ENCODE data around the gene TPX2.
"Not testable (repeated sequence)": the region's sequence is repeated elsewhere in the genome, so short reads cannot be mapped to it uniquely, and the experiment has no call there.

TPX2 gene

GRCh38 chr20:31788578-31788977 lies 49.5 kb downstream of the TPX2 start:
- Mint-ChIP-seq H3K27me3 (no peaks in the 10 kb centered on the region), H3K27ac (no peak overlapping the region), H3K9me3 (no peaks in the 10 kb centered on the region), H3K4me3 (no peak overlapping the region), H3K4me1 (ENCODE audit: low read depth) (no peaks in the 10 kb centered on the region), H3K36me3 (ENCODE audit: low read depth) (peaks cover 7% of the 10 kb centered on the region)
- intact Hi-C loops (cut with micrococcal nuclease): no loop called here

- intact Hi-C loops (cut with micrococcal nuclease): no loop called here
- no peak overlapping the region for H3K27ac Mint-ChIP-seq
- H3K9me3 Mint-ChIP-seq: no peaks in the 10 kb centered on the region
- peaks cover 17% of the 10 kb centered on the region for H3K36me3 Mint-ChIP-seq (ENCODE audit: low read depth)
- H3K4me3 Mint-ChIP-seq: no peak overlapping the region
- no peaks in the 10 kb centered on the region for H3K4me1 Mint-ChIP-seq (ENCODE audit: low read depth)
- H3K27me3 Mint-ChIP-seq: no peaks in the 10 kb centered on the region
These were observed 51.3 kb downstream of the TPX2 start for GRCh38 chr20:31790401-31790800.

GRCh38 chr20:31797364-31797763 lies 58.3 kb downstream of the TPX2 start:
- Mint-ChIP-seq H3K4me3 (no peak overlapping the region), H3K4me1 (ENCODE audit: low read depth) (peaks cover under 1% of the 10 kb centered on the region), H3K27ac (no peak overlapping the region), H3K36me3 (ENCODE audit: low read depth) (peaks cover 29% of the 10 kb centered on the region), H3K9me3 (no peaks in the 10 kb centered on the region), H3K27me3 (no peaks in the 10 kb centered on the region)
- intact Hi-C loops (cut with micrococcal nuclease): no loop called here

DNA sequence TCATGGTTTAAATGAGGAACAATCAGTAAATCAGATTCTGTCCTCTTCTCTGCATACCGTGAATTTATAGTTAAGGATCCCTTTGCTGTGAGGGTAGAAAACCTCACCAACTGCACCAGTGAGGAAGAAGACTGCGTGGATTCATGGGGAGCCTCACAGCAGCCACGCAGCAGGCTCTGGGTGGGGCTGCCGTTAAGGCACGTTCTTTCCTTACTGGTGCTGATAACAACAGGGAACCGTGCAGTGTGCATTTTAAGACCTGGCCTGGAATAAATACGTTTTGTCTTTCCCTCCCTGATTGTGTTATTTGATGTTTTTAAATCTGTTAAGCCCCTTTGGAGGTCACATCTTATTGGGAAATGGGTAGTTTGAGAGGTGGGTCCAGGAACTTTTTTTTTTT lies 62.4 kb downstream of the TPX2 start:
- no peaks in the 10 kb centered on the region for H3K9me3 Mint-ChIP-seq
- H3K4me3 Mint-ChIP-seq: no peak overlapping the region
- H3K27ac Mint-ChIP-seq: no peak overlapping the region
- H3K36me3 Mint-ChIP-seq (ENCODE audit: low read depth): peaks cover 20% of the 10 kb centered on the region
- H3K4me1 Mint-ChIP-seq (ENCODE audit: low read depth): peaks cover 18% of the 10 kb centered on the region
- intact Hi-C loops (cut with micrococcal nuclease): no loop called here
- no peaks in the 10 kb centered on the region for H3K27me3 Mint-ChIP-seq

GRCh38 chr20:31803552-31804291 lies 64.6 kb downstream of the TPX2 start:
- H3K27ac Mint-ChIP-seq: no peak overlapping the region
- intact Hi-C loops (cut with micrococcal nuclease): no loop called here
- no peaks in the 10 kb centered on the region for H3K9me3 Mint-ChIP-seq
- H3K27me3 Mint-ChIP-seq: no peaks in the 10 kb centered on the region
- peaks cover 11% of the 10 kb centered on the region for H3K36me3 Mint-ChIP-seq (ENCODE audit: low read depth)
- H3K4me1 Mint-ChIP-seq (ENCODE audit: low read depth): peaks cover 22% of the 10 kb centered on the region
- no peak overlapping the region for H3K4me3 Mint-ChIP-seq

- H3K4me1 Mint-ChIP-seq (ENCODE audit: low read depth): peaks cover 33% of the 10 kb centered on the region
- H3K36me3 Mint-ChIP-seq (ENCODE audit: low read depth): peaks cover 7% of the 10 kb centered on the region
- intact Hi-C loops (cut with micrococcal nuclease): no loop called here
- no peaks in the 10 kb centered on the region for H3K9me3 Mint-ChIP-seq
- H3K27me3 Mint-ChIP-seq: no peaks in the 10 kb centered on the region
- peak overlapping the region; percentile 76 for H3K27ac Mint-ChIP-seq
- no peak overlapping the region for H3K4me3 Mint-ChIP-seq
These were observed 67.7 kb downstream of the TPX2 start for GRCh38 chr20:31806564-31807355.

DNA sequence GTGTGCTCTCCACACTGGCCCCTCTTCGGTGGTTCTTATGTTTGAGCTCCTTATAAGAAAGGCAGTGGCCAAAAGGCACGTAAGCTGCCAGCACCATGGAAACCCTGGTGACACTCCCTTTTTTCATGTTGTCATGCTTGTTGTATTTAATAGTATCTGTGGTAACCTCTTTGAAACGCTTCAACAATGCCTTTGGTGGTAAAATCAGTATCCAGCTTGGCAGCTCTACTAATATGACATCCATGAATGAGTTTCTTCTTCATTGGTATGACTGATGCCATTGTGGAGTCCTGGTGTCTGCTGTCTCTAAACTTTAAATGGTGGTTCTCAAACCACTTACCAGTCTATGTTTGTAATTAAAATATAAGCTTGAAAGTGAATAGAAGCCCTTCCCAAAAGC lies 69.4 kb downstream of the TPX2 start:
- Mint-ChIP-seq H3K9me3 (no peaks in the 10 kb centered on the region), H3K36me3 (ENCODE audit: low read depth) (no peaks in the 10 kb centered on the region), H3K27ac (no peak overlapping the region), H3K4me3 (no peak overlapping the region), H3K4me1 (ENCODE audit: low read depth) (peaks cover 35% of the 10 kb centered on the region), H3K27me3 (no peaks in the 10 kb centered on the region)
- intact Hi-C loops (cut with micrococcal nuclease): no loop called here

DNA sequence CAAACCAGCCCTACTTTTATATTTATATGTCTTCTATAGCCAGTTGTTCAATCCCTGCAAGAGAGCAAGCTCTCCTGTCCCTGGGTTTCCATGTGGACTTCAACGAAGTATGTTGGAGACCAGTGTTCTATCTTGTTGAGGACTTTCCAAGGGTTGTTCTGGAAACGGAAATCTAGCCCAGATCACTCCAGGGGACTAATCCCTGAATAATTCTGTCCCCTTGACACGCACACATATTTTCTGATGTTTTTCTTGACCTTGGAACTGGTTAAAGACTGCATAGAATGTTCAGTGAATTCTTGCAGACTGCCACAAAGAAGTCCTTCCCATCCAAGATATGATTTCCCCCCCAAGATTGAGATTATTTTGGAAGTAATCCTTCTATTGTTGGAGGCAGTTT lies 70.6 kb downstream of the TPX2 start:
- Mint-ChIP-seq H3K27me3 (no peaks in the 10 kb centered on the region), H3K4me1 (ENCODE audit: low read depth) (peaks cover 28% of the 10 kb centered on the region), H3K36me3 (ENCODE audit: low read depth) (no peaks in the 10 kb centered on the region)

GRCh38 chr20:31811198-31811597 lies 72.1 kb downstream of the TPX2 start:
- Mint-ChIP-seq H3K4me1 (ENCODE audit: low read depth) (peaks cover 24% of the 10 kb centered on the region), H3K4me3 (no peak overlapping the region), H3K9me3 (no peaks in the 10 kb centered on the region), H3K36me3 (ENCODE audit: low read depth) (no peaks in the 10 kb centered on the region), H3K27me3 (no peaks in the 10 kb centered on the region), H3K27ac (no peak overlapping the region)
- intact Hi-C loops (cut with micrococcal nuclease): no loop called here

More for the DNA sequence above, 70.6 kb downstream of the TPX2 start:
- Mint-ChIP-seq H3K9me3 (no peaks in the 10 kb centered on the region), H3K27ac (no peak overlapping the region), H3K4me3 (no peak overlapping the region)
- intact Hi-C loops (cut with micrococcal nuclease): no loop called here

- Mint-ChIP-seq H3K9me3 (no peaks in the 10 kb centered on the region), H3K36me3 (ENCODE audit: low read depth) (no peaks in the 10 kb centered on the region), H3K4me3 (no peak overlapping the region), H3K27me3 (no peaks in the 10 kb centered on the region), H3K4me1 (ENCODE audit: low read depth) (peaks cover 18% of the 10 kb centered on the region), H3K27ac (no peak overlapping the region)
- intact Hi-C loops (cut with micrococcal nuclease): no loop called here
These were observed 73.0 kb downstream of the TPX2 start for GRCh38 chr20:31811796-31812728.

GRCh38 chr20:31813611-31814010 lies 74.5 kb downstream of the TPX2 start:
- H3K27me3 Mint-ChIP-seq: peaks cover 2% of the 10 kb centered on the region
- intact Hi-C loops (cut with micrococcal nuclease): no loop called here
- H3K27ac Mint-ChIP-seq: no peak overlapping the region
- no peaks in the 10 kb centered on the region for H3K36me3 Mint-ChIP-seq (ENCODE audit: low read depth)
- H3K9me3 Mint-ChIP-seq: no peaks in the 10 kb centered on the region
- peaks cover 18% of the 10 kb centered on the region for H3K4me1 Mint-ChIP-seq (ENCODE audit: low read depth)
- no peak overlapping the region for H3K4me3 Mint-ChIP-seq

DNA sequence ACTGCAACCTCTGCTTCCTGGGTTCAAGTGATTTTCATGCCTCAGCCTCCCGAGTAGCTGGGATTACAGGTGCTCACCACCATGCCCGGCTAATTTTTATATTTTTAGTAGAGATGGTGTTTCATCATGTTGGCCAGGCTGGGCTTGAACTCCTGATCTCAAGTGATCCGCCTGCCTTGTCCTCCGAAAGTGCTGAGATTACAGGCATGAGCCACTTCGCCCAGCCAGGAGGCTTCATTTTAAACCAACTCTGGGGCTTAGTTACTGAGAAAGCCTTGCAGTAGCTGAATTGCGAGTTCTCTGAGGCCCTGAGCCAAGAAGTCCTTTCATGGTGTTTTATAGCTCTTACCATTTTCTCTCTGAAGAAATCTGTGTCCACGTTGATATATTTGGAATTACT lies 75.1 kb downstream of the TPX2 start:
- peaks cover 18% of the 10 kb centered on the region for H3K4me1 Mint-ChIP-seq (ENCODE audit: low read depth)
- H3K27me3 Mint-ChIP-seq; H3K27ac Mint-ChIP-seq; H3K4me3 Mint-ChIP-seq; intact Hi-C loops (cut with micrococcal nuclease); H3K36me3 Mint-ChIP-seq (ENCODE audit: low read depth); H3K9me3 Mint-ChIP-seq: not testable (repeated sequence)

DNA sequence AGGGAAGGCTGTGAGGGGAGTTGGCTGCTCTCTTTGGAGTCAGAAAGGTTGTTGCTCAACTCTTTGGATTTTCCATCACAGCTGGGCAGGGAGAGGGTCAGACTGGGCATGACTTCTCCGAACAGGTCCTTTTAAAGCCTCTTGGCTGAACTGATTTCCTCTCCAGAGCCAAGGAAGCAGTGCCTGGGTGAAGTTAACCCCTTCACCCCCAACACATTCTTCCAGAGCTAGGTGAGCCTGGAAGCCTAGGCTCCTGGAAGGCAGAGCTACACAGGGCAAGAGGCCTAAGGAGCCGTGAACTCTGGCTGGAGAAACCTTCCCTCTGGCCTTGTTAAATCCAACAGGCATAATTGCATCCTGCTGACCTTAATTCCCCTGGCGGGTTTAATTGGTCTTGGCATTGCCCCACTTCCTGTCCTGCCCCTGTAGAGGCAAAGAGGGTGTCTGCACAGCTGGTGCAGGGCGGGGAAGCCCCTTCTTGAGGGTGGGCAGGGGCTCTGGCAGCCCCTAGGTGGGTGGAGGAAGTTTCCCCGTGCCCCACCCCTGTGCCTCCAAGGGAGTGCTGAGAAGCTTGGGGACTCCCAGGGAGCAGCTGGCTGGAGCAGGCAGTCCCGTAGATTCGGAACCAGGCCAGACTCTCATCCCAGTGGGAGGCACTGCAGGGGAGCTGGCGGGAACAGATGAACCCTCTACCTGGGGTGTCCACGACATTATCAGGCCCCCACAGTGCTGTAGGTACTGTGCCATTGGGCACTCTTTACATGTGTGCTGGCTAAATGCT lies 76.5 kb downstream of the TPX2 start:
- no peaks in the 10 kb centered on the region for H3K36me3 Mint-ChIP-seq (ENCODE audit: low read depth)
- intact Hi-C loops (cut with micrococcal nuclease): no loop called here
- no peak overlapping the region for H3K27ac Mint-ChIP-seq

More for the DNA sequence above, 76.5 kb downstream of the TPX2 start:
- H3K9me3 Mint-ChIP-seq: no peaks in the 10 kb centered on the region
- peaks cover 2% of the 10 kb centered on the region for H3K27me3 Mint-ChIP-seq
- H3K4me3 Mint-ChIP-seq: no peak overlapping the region
- H3K4me1 Mint-ChIP-seq (ENCODE audit: low read depth): peaks cover 10% of the 10 kb centered on the region

All from dendritic cell treated with granulocyte-macrophage colony-stimulating factor and Interleukin-4, amounts not matched to agents 40 ng/mL and 50 ng/mL, for 4 days (primary cell).